ENCODE measurements around the gene HSPA6.
A peak's percentile ranks its signal among the peaks of the same experiment; 100 is the strongest.
"Not testable (repeated sequence)": the region's sequence is repeated elsewhere in the genome, so short reads cannot be mapped to it uniquely, and the experiment has no call there.

The HSPA6 gene

GRCh38 chr1:161554340-161554739 lies 30.0 kb downstream of the HSPA6 start:
- DNase-seq; in situ Hi-C loops (cut with MboI; ENCODE audit: low pct_unique_long_range_greater_than_20kb, low sequenced_read_pairs): not testable (repeated sequence)

- in situ Hi-C loops (cut with MboI; ENCODE audit: low pct_unique_long_range_greater_than_20kb, low sequenced_read_pairs); DNase-seq: not testable (repeated sequence)
These were observed 30.6 kb downstream of the HSPA6 start for GRCh38 chr1:161554815-161555417.

GRCh38 chr1:161556143-161556542 lies 31.8 kb downstream of the HSPA6 start:
- in situ Hi-C loops (cut with MboI; ENCODE audit: low pct_unique_long_range_greater_than_20kb, low sequenced_read_pairs), result not testable (repeated sequence)

GRCh38 chr1:161556990-161557389 lies 32.6 kb downstream of the HSPA6 start:
- DNase-seq; in situ Hi-C loops (cut with MboI; ENCODE audit: low pct_unique_long_range_greater_than_20kb, low sequenced_read_pairs): not testable (repeated sequence)

More at GRCh38 chr1:161556143-161556542, 31.8 kb downstream of the HSPA6 start:
- DNase-seq, result not testable (repeated sequence)

- DNase-seq; in situ Hi-C loops (cut with MboI; ENCODE audit: low pct_unique_long_range_greater_than_20kb, low sequenced_read_pairs): not testable (repeated sequence)
These were observed 33.4 kb downstream of the HSPA6 start for GRCh38 chr1:161557506-161558450.

GRCh38 chr1:161560960-161561715 lies 36.8 kb downstream of the HSPA6 start:
- in situ Hi-C loops (cut with MboI; ENCODE audit: low pct_unique_long_range_greater_than_20kb, low sequenced_read_pairs), result not testable (repeated sequence)
- peak; percentile 26 for DNase-seq

GRCh38 chr1:161562441-161562840 lies 38.1 kb downstream of the HSPA6 start:
- DNase-seq; in situ Hi-C loops (cut with MboI; ENCODE audit: low pct_unique_long_range_greater_than_20kb, low sequenced_read_pairs): not testable (repeated sequence)

- in situ Hi-C loops (cut with MboI; ENCODE audit: low pct_unique_long_range_greater_than_20kb, low sequenced_read_pairs); DNase-seq: not testable (repeated sequence)
These were observed 39.2 kb downstream of the HSPA6 start for GRCh38 chr1:161563522-161563921.

- DNase-seq; in situ Hi-C loops (cut with MboI; ENCODE audit: low pct_unique_long_range_greater_than_20kb, low sequenced_read_pairs): not testable (repeated sequence)
These were observed 42.2 kb downstream of the HSPA6 start for GRCh38 chr1:161566602-161566960.

- in situ Hi-C loops (cut with MboI; ENCODE audit: low pct_unique_long_range_greater_than_20kb, low sequenced_read_pairs); DNase-seq: not testable (repeated sequence)
These were observed 47.4 kb downstream of the HSPA6 start for GRCh38 chr1:161571703-161572102.

All from KBM-7 (cell line).